Retina (tissue), 1 donor: ENCODE results near the gene CCDC8.
"Not testable (repeated sequence)": the region's sequence is repeated elsewhere in the genome, so short reads cannot be mapped to it uniquely, and the experiment has no call there.

Experiments
- DNase-seq: peaks from one replicate; pipeline ENCODE4 v3.0.0-alpha.2; 2016

The CCDC8 gene

DNA sequence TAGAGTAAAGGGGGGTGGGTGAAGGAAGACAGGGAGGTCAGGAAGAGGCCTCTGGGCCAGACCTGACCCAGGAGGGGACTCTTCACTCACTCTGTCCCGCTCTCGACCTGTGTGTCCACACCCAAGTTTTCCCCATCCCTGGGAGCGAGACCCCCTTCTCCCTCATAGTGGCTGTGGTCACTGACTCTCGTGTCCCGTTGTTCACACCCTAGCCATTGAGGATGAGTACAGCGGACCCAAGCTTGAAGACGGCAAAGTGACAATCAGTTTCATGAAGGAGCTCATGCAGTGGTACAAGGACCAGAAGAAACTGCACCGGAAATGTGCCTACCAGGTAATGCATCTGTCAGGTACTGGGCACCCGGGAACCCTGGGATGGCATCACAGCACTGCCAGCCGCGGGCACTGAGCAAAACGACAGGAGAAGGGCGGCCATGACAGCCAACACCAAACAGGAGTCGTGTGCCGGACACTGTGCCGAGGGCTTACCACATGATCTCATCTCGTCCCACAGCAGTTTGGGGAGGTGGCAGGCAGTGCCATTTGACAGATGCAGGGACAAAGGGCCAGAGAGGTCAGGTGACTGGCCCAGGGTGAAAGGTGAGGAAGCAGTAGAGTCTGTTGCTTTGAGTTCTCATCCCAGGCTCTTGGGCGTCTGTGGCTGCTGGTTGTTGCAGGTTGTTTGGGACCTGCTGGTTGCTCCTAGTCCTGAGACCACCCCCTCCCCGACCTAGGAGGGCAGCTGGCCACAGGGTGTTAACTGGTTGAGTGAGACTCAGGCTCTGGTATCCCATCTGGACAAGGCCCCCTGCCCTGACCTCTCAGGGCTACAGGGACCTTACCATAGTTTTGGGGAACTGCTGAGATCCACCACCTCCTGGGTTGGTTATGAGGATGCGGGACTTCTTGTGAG, 36.9 kb downstream of the CCDC8 start:
- DNase-seq, result no peak

- not testable (repeated sequence) for DNase-seq
Observed at GRCh38 chr19:46375476-46376067, 37.8 kb downstream of the CCDC8 start.

DNA sequence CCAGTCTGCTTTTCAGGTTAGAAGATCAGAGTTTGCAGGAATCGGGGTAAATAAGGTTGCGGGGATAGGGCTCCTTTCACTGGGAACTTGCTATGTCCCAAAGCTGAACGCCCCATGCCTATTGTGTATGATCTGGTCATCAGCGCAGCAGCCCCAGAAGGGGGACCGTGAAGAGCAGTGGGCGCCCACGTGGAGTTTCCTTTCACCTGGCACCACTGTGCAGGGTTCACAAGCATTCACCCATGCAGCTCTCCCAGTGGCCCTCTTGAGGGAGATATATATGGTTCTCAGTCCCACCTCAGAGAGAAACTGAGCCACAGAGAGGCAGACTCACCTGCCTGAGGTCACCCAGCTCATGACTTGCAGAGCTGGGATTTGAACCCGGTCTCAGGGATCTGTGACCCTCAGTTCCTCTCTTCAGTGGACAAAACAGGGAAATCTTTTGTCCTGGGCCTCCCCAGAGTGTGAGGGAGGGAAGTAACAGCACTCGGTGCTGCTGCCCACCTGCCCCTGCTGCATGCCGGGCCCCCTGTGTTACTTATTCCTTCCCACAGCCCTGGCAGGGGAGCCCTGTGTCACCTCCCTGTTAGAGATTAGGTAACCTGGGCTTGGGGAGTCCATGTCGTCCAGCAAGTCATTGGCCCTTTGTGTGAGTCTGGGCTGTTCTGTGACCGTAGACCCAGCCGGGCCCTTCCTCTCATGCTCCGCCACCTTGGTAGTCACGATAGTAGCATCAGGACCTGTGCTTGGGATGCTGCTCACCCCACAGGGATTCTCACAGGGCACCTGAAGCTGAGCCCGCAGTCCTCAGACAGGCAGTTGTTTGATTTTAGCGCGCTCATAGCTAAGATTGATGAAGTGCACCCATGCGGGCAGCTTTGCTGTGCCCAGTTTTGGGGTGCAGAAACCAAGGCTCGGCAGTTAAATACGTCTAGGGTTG, 38.6 kb downstream of the CCDC8 start:
- DNase-seq, result no peak

- no peak for DNase-seq
Observed at GRCh38 chr19:46373491-46374359, 39.6 kb downstream of the CCDC8 start.

- no peak for DNase-seq
Observed at GRCh38 chr19:46372901-46373490, 40.4 kb downstream of the CCDC8 start.

- DNase-seq, result no peak
Observed at GRCh38 chr19:46371371-46371901, 41.9 kb downstream of the CCDC8 start.

- DNase-seq, result no peak
Observed at GRCh38 chr19:46369817-46370216, 43.5 kb downstream of the CCDC8 start.

GRCh38 chr19:46368116-46368515, 45.2 kb downstream of the CCDC8 start:
- peak; percentile 19 for DNase-seq

DNA sequence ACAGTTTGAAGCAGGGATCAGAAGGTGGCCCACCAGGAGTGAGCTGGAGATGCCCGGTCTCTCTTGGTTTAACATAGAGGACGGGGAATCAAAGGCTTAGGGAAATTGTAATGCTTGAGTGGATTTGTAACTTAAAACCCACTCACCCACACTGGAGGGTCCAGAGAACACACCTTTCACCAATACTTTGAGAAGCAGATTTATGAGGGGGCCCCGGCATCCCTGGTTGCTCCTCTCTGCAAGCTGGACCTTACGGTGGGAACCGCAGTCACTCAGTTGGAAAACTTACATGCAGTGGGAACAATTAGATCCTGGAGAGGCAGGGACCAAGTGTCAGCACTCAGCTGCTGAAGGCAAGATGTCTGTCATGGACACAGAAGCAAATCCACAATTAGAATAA, 45.9 kb downstream of the CCDC8 start:
- peak; percentile 27 for DNase-seq

- no peak for DNase-seq
Observed at GRCh38 chr19:46366620-46367292, 46.6 kb downstream of the CCDC8 start.

DNA sequence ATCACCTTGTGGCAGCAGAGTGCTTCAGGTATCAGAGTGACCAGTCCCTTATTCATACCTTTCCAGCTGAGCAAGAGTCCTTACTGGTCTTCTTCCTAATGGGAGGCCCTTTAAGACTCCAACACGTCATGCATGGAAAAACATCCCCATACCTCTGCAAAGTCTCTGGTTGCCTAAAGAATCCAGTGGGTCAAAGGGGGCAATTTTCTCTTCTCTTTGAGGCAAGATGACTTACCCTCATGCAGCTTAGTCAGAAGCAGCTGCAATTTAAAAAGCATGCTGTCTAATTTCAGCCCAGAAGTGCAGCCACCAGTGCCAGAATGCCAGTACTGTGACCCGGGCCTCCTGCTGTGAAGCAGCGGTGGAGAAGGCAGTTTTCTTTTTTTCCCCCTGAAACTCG, 47.8 kb downstream of the CCDC8 start:
- DNase-seq, result no peak

GRCh38 chr19:46364359-46364758, 49.0 kb downstream of the CCDC8 start:
- no peak for DNase-seq

GRCh38 chr19:46361915-46362314, 51.4 kb downstream of the CCDC8 start:
- no peak for DNase-seq
